Breast epithelium (tissue), 4 donors: ENCODE data around the gene CRYAB. TPM values are rescaled to one million over a fixed set of nuclear protein-coding genes. Genes with fewer than 3 reads are reported as not detected.

Source experiments
- DNase-seq, 2 donors: peaks; one replicate each; pipeline ENCODE4 v3.0.0-alpha.2; 2019; ENCODE audit warnings: low spot score in 2 of 2
- H3K27ac ChIP-seq, 2 donors: fragments of 200-600 bp; sonication (generic) in 1 of 2; one replicate each; pipeline ENCODE4 v1.5.1; 2016 to 2019; ENCODE audit warnings: mild to moderate bottlenecking in 1 of 2
- H3K27me3 ChIP-seq, 2 donors: fragments of 200-600 bp; sonication (generic) in 1 of 2; one replicate each; pipeline versions ENCODE4 v1.5.1 to v1.6.0; 2017 to 2019; ENCODE audit warnings: control low read depth in 1 of 2, mild to moderate bottlenecking in 1 of 2
- H3K36me3 ChIP-seq: fragments of 200-600 bp; one replicate; pipeline ENCODE4 v1.5.1; 2019
- H3K4me1 ChIP-seq, 2 donors: fragments of 200-600 bp; sonication (generic); one replicate each; pipeline ENCODE4 v1.5.1; 2016 to 2019; ENCODE audit warnings: control low read depth in 1 of 2
- H3K4me3 ChIP-seq, 3 donors: fragments of 200-600 bp; sonication (generic); 1 replicate in 2 of 3; 2 replicates in 1 of 3; pipeline ENCODE4 v1.5.1; 2016 to 2019; ENCODE audit warnings: mild to moderate bottlenecking in 3 of 3, moderate library complexity in 2 of 3
- H3K9me3 ChIP-seq, 2 donors: fragments of 200-600 bp; sonication (generic) in 1 of 2; one replicate each; pipeline ENCODE4 v1.5.1; 2016 to 2019; ENCODE audit warnings: control low read depth in 1 of 2
- CTCF ChIP-seq, 3 donors: fragments of 450-650 bp; IDR thresholded peaks; one replicate each; pipeline ENCODE4 v1.5.1; 2016 to 2017; ENCODE audit warnings: antibody characterized with exemption in 3 of 3, mild to moderate bottlenecking in 3 of 3, moderate library complexity in 3 of 3
- POLR2A ChIP-seq: fragments of 450-650 bp; IDR thresholded peaks from one replicate; pipeline ENCODE4 v1.6.1; 2016; ENCODE audit warnings: antibody characterized with exemption, mild to moderate bottlenecking, moderate library complexity
- POLR2AphosphoS5 ChIP-seq, 3 donors: sonication (generic); formaldehyde crosslinking; IDR thresholded peaks; one replicate each; pipeline ENCODE4 v1.6.1; 2017; ENCODE audit warnings: antibody characterized with exemption in 3 of 3
- intact Hi-C: fragments of 100-400 bp; cut with DNase I; formaldehyde crosslinking; loops from one replicate; pipeline ENCODE4 v1.15.1; 2023; ENCODE audit warnings: low total_unique reads
- total RNA-seq, 3 donors: library from RNA; depleted of rRNA; stranded (reverse); fragments of >200 nt; gene quantifications; one replicate each; pipeline ENCODE4 v1.1.0, GENCODE V29; 2016

The CRYAB gene
- total RNA-seq = 100 to 1,000 TPM; 132 to 299 (median 271) TPM

GRCh38 chr11:111911563-111912401, at the start of gene CRYAB:
Gene CRYAB (minus strand): TSS chr11:111911770. CDS start chr11:111911724, 46 bp downstream.
- DNase-seq = peak; percentile 81 to 96
- Histone ChIP-seq H3K27ac (peak within 1 kb of the TSS; percentile 96 to 97), H3K4me1 (no peaks in the 10 kb centered on the region), H3K9me3 (no peaks in the 10 kb centered on the region), H3K36me3 (no peaks in the 10 kb centered on the region), H3K27me3 (no peaks in the 10 kb centered on the region), H3K4me3 (peak within 1 kb of the TSS; percentile 61 to 78 (median 63))
- intact Hi-C loops = no loop called here
- peak; percentile 69 to 87 (median 69) for TF ChIP-seq POLR2AphosphoS5 (IDR thresholded peaks at IDR 0.05)
- TF ChIP-seq CTCF (IDR thresholded peaks at IDR 0.05) = no peak

- DNase-seq = no peak
- Histone ChIP-seq H3K9me3 (no peaks in the 10 kb centered on the region), H3K36me3 (no peaks in the 10 kb centered on the region), H3K27ac (no peak overlapping the region), H3K4me3 (no peak overlapping the region), H3K27me3 (no peaks in the 10 kb centered on the region), H3K4me1 (no peaks in the 10 kb centered on the region)
- TF ChIP-seq POLR2AphosphoS5 (IDR thresholded peaks at IDR 0.05) = no peak
- TF ChIP-seq CTCF (IDR thresholded peaks at IDR 0.05) = no peak
- no peak for TF ChIP-seq POLR2A
- intact Hi-C loops = no loop called here
Measured at GRCh38 chr11:111960916-111961315, 49.3 kb upstream of the CRYAB start.

- DNase-seq = no peak
- Histone ChIP-seq H3K36me3 (no peaks in the 10 kb centered on the region), H3K27ac (no peak overlapping the region), H3K27me3 (no peaks in the 10 kb centered on the region), H3K4me1 (no peaks in the 10 kb centered on the region), H3K4me3 (no peak overlapping the region), H3K9me3 (no peaks in the 10 kb centered on the region)
- TF ChIP-seq CTCF (IDR thresholded peaks at IDR 0.05) (no peak), POLR2AphosphoS5 (IDR thresholded peaks at IDR 0.05) (no peak), POLR2A (no peak)
- intact Hi-C loops = no loop called here
Measured at GRCh38 chr11:111957663-111958444, 46.3 kb upstream of the CRYAB start.

- Histone ChIP-seq H3K9me3 (no peaks in the 10 kb centered on the region), H3K4me1 (no peaks in the 10 kb centered on the region), H3K27me3 (no peaks in the 10 kb centered on the region), H3K36me3 (no peaks in the 10 kb centered on the region), H3K27ac (no peak overlapping the region), H3K4me3 (no peak overlapping the region)
- TF ChIP-seq POLR2AphosphoS5 (IDR thresholded peaks at IDR 0.05) (no peak), CTCF (IDR thresholded peaks at IDR 0.05) (no peak), POLR2A (no peak)
- no peak for DNase-seq
- intact Hi-C loops = no loop called here
Measured at GRCh38 chr11:111954154-111954553, 42.6 kb upstream of the CRYAB start.

GRCh38 chr11:111951565-111951964, 40.0 kb upstream of the CRYAB start:
- intact Hi-C loops = no loop called here
- no peak overlapping the region for H3K4me3 ChIP-seq
- no peaks in the 10 kb centered on the region for H3K27me3 ChIP-seq
- no peak overlapping the region for H3K27ac ChIP-seq
- no peaks in the 10 kb centered on the region for H3K9me3 ChIP-seq
- no peaks in the 10 kb centered on the region for H3K4me1 ChIP-seq
- no peak for TF ChIP-seq POLR2AphosphoS5 (IDR thresholded peaks at IDR 0.05)
- no peak for TF ChIP-seq POLR2A
- TF ChIP-seq CTCF (IDR thresholded peaks at IDR 0.05) = no peak
- DNase-seq = no peak
- H3K36me3 ChIP-seq = no peaks in the 10 kb centered on the region
